AG10803 (cell line): Measurements from ENCODE around the gene UMPS.

ENCODE experiments used
- DNase-seq: peaks from one replicate; pipeline ENCODE4 v3.0.0; 2010; ENCODE audit warnings: low read depth
- H3K4me3 ChIP-seq: 2 replicates; pipeline ENCODE4 v1.5.1; 2011; ENCODE audit warnings: mild to moderate bottlenecking, low read length, control low read depth
- TF ChIP-seq, protein P1 (sequence below): conservative IDR thresholded peaks from 2 replicates; pipeline ENCODE4 v1.5.1; 2011; ENCODE audit warnings: mild to moderate bottlenecking, low read length, control low read depth, inconsistent platforms

Gene UMPS

GRCh38 chr3:124730129-124730940, at the start of gene UMPS:
UMPS (plus strand) TSS chr3:124730452; CDS start chr3:124730472, 20 bp downstream.
- DNase-seq: peak; percentile 70
- TF ChIP-seq, protein P1, sequence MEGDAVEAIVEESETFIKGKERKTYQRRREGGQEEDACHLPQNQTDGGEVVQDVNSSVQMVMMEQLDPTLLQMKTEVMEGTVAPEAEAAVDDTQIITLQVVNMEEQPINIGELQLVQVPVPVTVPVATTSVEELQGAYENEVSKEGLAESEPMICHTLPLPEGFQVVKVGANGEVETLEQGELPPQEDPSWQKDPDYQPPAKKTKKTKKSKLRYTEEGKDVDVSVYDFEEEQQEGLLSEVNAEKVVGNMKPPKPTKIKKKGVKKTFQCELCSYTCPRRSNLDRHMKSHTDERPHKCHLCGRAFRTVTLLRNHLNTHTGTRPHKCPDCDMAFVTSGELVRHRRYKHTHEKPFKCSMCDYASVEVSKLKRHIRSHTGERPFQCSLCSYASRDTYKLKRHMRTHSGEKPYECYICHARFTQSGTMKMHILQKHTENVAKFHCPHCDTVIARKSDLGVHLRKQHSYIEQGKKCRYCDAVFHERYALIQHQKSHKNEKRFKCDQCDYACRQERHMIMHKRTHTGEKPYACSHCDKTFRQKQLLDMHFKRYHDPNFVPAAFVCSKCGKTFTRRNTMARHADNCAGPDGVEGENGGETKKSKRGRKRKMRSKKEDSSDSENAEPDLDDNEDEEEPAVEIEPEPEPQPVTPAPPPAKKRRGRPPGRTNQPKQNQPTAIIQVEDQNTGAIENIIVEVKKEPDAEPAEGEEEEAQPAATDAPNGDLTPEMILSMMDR: no peak
- H3K4me3 ChIP-seq: peak within 1 kb of the TSS; percentile 100

DNA sequence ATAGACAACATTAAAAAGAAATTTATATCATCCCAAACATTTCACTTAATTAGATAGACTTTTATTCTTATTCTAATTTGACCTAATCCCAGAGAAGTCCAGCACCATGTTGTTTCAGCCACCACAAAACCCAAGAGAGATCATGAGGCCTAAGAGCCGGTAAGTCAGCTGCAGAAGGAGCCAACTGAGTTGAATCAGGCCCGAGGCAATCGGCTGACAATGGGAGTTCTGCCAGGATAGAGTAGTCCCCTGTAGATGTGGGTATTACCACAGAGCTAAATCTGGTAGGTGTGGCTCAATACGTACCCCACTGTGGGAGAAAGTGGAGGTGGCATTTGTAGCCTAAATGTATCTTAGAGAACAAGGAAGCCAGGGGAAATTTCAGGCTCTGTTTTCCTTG, 49.7 kb upstream of the UMPS start:
- DNase-seq: no peak
- H3K4me3 ChIP-seq: no peak overlapping the region
- TF ChIP-seq, protein P1: no peak

DNA sequence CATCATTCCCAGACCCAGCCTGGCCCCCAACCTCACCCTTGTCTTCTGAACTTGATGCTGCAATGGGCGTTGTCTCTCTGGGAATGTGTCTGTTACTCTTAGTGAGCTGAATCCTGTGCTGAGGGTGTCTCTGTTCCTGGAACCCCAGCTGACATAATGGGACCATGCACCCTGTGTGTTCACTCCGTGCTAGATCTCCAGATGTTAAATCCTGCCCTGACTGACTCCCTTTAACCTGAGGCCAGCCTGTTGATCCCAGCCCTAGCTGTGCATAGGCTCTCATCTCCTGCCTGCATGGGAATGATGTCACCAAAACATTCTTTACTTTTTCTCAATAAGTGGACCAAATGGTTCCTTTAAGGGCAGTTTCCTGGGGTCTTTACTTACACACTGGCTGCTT, 48.0 kb upstream of the UMPS start:
- no peak overlapping the region for H3K4me3 ChIP-seq
- TF ChIP-seq, protein P1: no peak
- no peak for DNase-seq

GRCh38 chr3:124684459-124684858, 45.8 kb upstream of the UMPS start:
- TF ChIP-seq, protein P1: no peak
- DNase-seq: no peak
- H3K4me3 ChIP-seq: no peak overlapping the region

- H3K4me3 ChIP-seq: no peak overlapping the region
- TF ChIP-seq, protein P1: no peak
- DNase-seq: no peak
Measured at GRCh38 chr3:124685067-124685466, 45.2 kb upstream of the UMPS start.

- no peak overlapping the region for H3K4me3 ChIP-seq
- DNase-seq: peak; percentile 24
- TF ChIP-seq, protein P1: no peak
Measured at GRCh38 chr3:124685481-124685880, 44.8 kb upstream of the UMPS start.

DNA sequence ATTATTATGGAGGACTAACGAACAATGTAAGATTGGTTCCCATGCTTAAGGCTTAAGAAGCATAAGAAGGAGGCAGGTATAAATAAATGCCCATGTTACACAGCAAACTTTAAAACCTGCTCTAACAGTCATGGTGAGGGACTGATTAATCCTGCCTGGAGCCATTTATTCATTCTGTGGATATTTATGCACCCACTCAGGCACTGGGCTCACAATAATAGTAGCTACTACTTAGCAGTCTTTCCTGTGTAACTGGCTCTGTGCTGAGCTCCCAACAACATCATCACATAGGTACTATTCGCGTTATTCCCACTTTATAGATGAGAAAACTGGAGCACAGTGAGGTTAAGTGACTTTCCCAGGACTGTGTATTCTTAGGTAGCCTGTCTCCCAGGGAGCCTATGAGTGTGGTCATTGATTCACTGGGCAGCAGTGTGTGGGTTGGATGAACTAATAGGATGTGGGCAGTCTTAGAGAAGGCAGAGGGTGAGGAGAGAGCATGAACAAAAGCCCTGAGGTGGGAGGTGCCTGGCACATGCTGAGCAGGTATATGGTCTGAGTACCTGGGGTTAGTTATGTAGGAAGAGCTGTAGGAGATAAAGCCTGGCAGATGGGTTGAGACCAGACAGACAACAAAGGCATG, 44.1 kb upstream of the UMPS start:
- H3K4me3 ChIP-seq: no peak overlapping the region
- TF ChIP-seq, protein P1: no peak
- no peak for DNase-seq
